Lower leg skin (tissue), 4 donors: ENCODE measurements around the gene ZNF41. TPM values are rescaled to one million over a fixed set of nuclear protein-coding genes. Genes with fewer than 3 reads are reported as not detected.
A peak's percentile ranks its signal among the peaks of the same experiment; 100 is the strongest.

Experiments
- DNase-seq, 2 donors: peaks; one replicate each; pipeline ENCODE4 v3.0.0-alpha.2; 2019; ENCODE audit warnings: low spot score in 2 of 2
- H3K4me3 ChIP-seq: fragments of 200-600 bp; sonication (generic); 2 replicates; pipeline ENCODE4 v1.5.1; 2017; ENCODE audit warnings: mild to moderate bottlenecking, low read depth; ENCODE audit not compliant: poor library complexity, severe bottlenecking
- POLR2A ChIP-seq, 2 donors: fragments of 450-650 bp; IDR thresholded peaks; one replicate each; pipeline ENCODE4 v1.6.1; 2016 to 2017; ENCODE audit warnings: antibody characterized with exemption in 2 of 2, mild to moderate bottlenecking in 1 of 2, moderate library complexity in 1 of 2
- WGBS, 2 donors: methylation state at CpG; one replicate each; pipeline ENCODE4 v1.1.5; 2018; 5-methylcytosine and 5-hydroxymethylcytosine counted together
- intact Hi-C: fragments of 100-400 bp; cut with DNase I; formaldehyde crosslinking; loops from one replicate; pipeline ENCODE4 v1.15.0; 2023; ENCODE audit warnings: low total_unique reads
- total RNA-seq, 4 donors: library from RNA; depleted of rRNA; stranded (reverse); fragments of >200 nt; gene quantifications; one replicate each; pipeline ENCODE4 v1.1.0, GENCODE V29; 2016
- TF ChIP-seq, protein P1 (sequence below), 3 donors: fragments of 450-650 bp; IDR thresholded peaks; one replicate each; pipeline ENCODE4 v1.5.1; 2016; ENCODE audit warnings: antibody characterized with exemption in 3 of 3, mild to moderate bottlenecking in 3 of 3, moderate library complexity in 2 of 3

The ZNF41 gene
- total RNA-seq, 4 donors from 2014 or later: 4.6 to 12.9 (median 7.7) TPM

DNA sequence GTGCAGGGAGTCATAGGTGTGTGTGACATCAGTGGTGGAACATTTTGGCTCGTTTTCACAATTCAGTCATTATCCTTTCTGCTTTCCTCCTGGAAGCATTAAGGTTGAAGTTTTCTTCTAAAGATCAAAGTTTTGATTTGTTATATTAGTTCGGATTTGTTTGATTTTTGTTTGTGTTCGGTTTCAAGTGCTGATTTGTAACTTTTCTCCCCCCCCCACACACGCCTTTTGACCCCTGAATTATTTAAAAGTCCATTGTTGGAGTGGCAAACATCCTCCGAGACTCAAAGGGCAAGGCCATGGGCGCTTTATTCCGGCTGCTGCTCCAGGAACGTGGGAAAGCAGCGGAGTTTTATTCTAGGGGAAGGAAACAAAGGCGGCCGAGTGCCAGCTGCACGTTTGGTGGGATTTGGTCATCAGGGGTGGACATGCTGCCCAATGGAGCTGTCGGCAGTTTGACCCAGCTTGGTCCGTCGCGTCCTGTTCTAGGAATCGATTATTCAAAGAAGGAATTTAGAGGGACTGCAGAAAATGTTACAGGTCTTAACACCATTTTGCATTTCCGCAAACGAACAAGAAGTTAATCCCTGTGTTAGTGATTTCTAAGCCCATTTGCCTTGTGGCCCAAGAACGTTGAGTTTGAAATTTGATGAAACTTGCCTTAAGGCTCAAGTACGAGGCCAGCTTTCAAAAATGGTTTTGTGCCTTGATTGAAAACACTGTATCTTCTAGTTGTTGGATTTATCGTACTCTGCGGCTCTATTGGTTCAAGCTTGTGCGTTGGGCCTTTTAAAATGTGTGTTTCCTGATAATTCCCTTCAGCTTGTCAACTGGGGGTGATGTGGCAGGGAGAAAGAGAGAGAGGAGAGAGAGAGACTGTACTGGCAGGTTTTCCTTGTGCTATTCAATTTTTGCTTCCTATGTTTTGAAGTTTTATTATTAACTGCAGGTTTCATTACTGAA lies 565 bp upstream of the ZNF41 start:
- TF ChIP-seq POLR2A (IDR thresholded peaks at IDR 0.05): no peak
- TF ChIP-seq, protein P1, sequence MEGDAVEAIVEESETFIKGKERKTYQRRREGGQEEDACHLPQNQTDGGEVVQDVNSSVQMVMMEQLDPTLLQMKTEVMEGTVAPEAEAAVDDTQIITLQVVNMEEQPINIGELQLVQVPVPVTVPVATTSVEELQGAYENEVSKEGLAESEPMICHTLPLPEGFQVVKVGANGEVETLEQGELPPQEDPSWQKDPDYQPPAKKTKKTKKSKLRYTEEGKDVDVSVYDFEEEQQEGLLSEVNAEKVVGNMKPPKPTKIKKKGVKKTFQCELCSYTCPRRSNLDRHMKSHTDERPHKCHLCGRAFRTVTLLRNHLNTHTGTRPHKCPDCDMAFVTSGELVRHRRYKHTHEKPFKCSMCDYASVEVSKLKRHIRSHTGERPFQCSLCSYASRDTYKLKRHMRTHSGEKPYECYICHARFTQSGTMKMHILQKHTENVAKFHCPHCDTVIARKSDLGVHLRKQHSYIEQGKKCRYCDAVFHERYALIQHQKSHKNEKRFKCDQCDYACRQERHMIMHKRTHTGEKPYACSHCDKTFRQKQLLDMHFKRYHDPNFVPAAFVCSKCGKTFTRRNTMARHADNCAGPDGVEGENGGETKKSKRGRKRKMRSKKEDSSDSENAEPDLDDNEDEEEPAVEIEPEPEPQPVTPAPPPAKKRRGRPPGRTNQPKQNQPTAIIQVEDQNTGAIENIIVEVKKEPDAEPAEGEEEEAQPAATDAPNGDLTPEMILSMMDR (IDR thresholded peaks at IDR 0.05): no peak
- intact Hi-C loops: no loop called here
- peak in 1 of 2 donors; percentile 85 for DNase-seq

DNA sequence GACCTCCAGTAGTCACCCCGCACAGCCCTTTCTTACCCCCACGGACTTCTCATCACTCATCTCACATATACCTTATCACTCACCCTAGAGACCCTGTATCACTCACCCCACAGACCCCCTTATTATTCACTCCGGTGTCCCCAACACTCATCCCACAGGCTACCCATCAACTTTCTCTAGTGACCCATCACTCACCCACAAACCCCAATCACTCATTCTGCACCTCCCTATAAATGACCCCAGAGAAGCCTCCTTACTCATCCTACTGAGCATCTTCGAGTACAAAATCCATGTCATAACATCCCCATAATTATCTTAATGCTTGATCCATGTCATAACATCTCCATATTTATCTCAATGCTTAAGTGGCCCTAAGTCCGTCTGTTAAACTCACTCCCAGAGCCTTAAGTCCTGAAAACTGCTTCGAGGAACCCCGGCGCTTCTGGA lies 934 bp downstream of the ZNF41 start:
- no peak for DNase-seq
- intact Hi-C loops: no loop called here
- H3K4me3 ChIP-seq: no peak overlapping the region
- WGBS, 2 donors: 14 to 45% methylated on average over 8 of the region's 8 CpGs
- TF ChIP-seq POLR2A (IDR thresholded peaks at IDR 0.05): no peak

More for the DNA sequence above, 565 bp upstream of the ZNF41 start:
- 3 to 27% methylated on average over 20 to 24 of the region's 24 CpGs for WGBS, 2 donors
- H3K4me3 ChIP-seq: peak overlapping the region; percentile 55

GRCh38 chrX:47481160-47481559 lies 1.9 kb downstream of the ZNF41 start:
- DNase-seq: no peak
- intact Hi-C loops: no loop called here
- WGBS, 2 donors: 67 to 83% methylated on average over 2 of the region's 2 CpGs
- TF ChIP-seq POLR2A (IDR thresholded peaks at IDR 0.05): no peak
- H3K4me3 ChIP-seq: no peak overlapping the region

- intact Hi-C loops: no loop called here
- DNase-seq: no peak
- no peak for TF ChIP-seq POLR2A (IDR thresholded peaks at IDR 0.05)
- TF ChIP-seq, protein P1 (IDR thresholded peaks at IDR 0.05): no peak
- 34 to 38% methylated on average over 2 of the region's 2 CpGs for WGBS, 2 donors
- H3K4me3 ChIP-seq: no peak overlapping the region
Observed at GRCh38 chrX:47480576-47480975, 2.4 kb downstream of the ZNF41 start.

DNA sequence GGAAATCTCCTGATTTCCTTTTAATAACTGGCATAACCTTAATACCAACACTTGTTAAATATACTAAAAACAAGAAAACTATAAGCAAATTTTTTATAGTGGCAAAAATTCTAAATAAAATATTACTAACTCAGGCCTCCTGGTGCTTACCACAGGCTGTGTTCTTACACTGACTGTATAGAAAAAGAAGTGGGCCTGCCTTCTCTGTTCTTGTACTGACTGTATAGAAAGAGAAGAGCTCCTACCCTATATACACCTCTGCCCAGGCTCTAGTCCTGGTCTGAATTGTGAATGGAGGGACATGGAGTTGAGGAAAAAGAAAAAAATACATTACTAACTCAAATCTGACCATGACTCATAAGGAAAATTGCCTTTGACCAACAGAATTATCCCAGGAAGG lies 7.5 kb downstream of the ZNF41 start:
- intact Hi-C loops: no loop called here
- TF ChIP-seq, protein P1 (IDR thresholded peaks at IDR 0.05): no peak
- TF ChIP-seq POLR2A (IDR thresholded peaks at IDR 0.05): no peak
- no peak for DNase-seq
- no peak overlapping the region for H3K4me3 ChIP-seq

GRCh38 chrX:47467106-47467505 lies 15.9 kb downstream of the ZNF41 start:
- intact Hi-C loops: no loop called here
- WGBS, 2 donors: 74 to 90% methylated on average over 5 of the region's 5 CpGs
- DNase-seq: no peak
- TF ChIP-seq, protein P1 (IDR thresholded peaks at IDR 0.05): no peak
- no peak for TF ChIP-seq POLR2A (IDR thresholded peaks at IDR 0.05)
- no peak overlapping the region for H3K4me3 ChIP-seq
